Germinal center (tissue), 1 donor: Measurements from ENCODE around the gene FOXO1.
"Not testable (repeated sequence)": the region's sequence is repeated elsewhere in the genome, so short reads cannot be mapped to it uniquely, and the experiment has no call there.

Experiments used
- DNase-seq: peaks from one replicate; pipeline ENCODE4 v3.0.0; 2012; ENCODE audit warnings: mixed read lengths, low spot score

Gene FOXO1

GRCh38 chr13:40666045-40666932 is at the start of gene FOXO1:
TSS of gene FOXO1 (minus strand) at chr13:40666641. CDS start at chr13:40666212, 429 bp downstream.
- DNase-seq, result peak; percentile 100

GRCh38 chr13:40714433-40714832 is 48.0 kb upstream of the FOXO1 start:
- not testable (repeated sequence) for DNase-seq

GRCh38 chr13:40706439-40706838 is 40.0 kb upstream of the FOXO1 start:
- no peak for DNase-seq

GRCh38 chr13:40697711-40698110 is 31.3 kb upstream of the FOXO1 start:
- DNase-seq, result no peak

DNA sequence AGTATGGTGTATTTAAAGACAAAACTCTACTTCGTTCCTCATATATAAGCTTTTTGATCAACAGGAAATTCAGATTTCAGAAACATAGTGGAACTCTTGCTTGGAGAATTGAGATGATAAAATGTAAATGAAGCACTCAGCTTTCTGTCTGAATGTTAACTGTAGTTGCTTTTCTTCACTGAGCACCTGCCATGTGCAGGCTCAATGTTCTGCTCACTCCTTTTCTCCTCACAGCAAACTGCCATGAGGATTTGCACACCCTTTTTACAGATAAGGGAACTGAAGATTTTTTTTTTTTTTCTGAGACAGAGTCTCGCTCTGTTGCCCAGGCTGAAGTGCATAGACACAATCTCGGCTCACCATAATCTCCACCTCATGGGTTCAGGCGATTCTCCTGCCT is 28.0 kb upstream of the FOXO1 start:
- peak; percentile 46 for DNase-seq

DNA sequence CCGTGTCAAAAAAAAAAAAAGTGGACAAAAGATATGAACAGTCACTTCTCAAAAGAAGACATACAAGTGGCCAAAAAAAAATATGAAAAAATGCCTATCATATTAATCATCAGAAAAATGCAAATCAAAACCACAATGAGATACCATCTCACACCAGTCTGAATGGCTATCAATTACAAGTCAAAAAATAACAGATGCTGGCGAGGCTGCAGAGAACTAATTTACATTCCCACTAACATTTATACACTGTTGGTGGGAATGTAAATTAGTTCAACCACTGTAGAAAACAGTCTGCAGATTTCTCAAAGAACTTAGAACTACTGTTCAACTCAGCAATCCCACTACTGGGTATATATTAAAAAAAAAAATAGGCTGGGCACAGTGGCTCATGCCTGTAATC is 26.5 kb upstream of the FOXO1 start:
- no peak for DNase-seq

DNA sequence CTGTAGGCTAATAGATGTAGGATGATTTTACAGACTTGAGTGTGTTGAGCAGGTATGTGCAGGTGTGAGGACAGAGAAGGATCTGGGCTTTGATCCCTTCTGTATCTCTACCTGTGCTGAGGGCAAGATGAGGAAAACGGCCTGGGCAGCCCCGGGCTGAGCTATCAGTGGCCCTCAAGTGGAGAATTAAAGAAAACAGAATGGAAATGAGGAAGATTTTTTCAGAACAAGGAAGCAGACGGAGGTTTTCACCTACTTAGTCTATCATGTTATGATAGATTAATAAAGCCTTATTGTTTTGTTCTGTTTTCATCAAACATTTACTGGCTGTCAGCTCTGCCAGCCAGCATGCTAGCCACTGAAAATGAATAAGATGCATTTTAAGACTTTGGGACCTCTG is 22.3 kb upstream of the FOXO1 start:
- DNase-seq, result no peak

GRCh38 chr13:40682449-40683240 is 16.2 kb upstream of the FOXO1 start:
- DNase-seq, result no peak

DNA sequence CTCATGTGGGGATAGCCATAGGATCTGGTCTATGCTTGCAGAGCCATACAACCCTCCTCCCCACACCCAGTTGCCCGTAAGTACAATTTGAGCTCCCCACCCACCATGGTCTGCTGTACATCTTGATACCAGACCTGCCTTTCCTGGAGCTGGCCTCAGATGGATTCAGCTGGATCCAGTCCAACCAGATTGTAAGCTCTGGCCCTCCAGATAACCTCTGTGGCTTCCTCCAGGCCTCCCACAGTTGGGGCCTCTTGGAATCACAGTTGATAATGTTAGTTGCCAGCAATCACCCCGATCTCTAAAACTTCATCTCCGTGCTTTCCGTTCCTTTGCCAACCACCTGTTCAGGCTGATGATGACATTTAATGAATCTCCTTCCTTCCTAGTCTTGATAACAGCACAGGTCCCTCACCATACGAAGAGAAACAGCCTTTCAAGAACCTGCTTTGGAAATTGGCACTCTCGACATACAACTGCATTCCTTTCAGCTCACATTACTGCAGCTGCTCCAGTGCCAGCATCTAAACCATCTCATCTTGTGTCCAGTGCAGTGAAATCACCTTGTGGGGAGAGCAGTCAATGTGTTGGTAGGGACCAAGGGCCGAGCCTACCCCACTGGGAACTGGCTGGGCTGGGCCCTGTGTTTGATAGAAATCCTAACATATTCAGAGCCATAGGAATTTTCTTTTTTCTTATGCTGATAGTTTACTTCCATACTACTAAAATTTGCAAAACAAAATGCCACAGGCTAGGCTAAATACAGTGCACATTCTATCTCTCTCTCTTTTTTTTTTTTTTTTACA is 15.1 kb upstream of the FOXO1 start:
- no peak for DNase-seq

DNA sequence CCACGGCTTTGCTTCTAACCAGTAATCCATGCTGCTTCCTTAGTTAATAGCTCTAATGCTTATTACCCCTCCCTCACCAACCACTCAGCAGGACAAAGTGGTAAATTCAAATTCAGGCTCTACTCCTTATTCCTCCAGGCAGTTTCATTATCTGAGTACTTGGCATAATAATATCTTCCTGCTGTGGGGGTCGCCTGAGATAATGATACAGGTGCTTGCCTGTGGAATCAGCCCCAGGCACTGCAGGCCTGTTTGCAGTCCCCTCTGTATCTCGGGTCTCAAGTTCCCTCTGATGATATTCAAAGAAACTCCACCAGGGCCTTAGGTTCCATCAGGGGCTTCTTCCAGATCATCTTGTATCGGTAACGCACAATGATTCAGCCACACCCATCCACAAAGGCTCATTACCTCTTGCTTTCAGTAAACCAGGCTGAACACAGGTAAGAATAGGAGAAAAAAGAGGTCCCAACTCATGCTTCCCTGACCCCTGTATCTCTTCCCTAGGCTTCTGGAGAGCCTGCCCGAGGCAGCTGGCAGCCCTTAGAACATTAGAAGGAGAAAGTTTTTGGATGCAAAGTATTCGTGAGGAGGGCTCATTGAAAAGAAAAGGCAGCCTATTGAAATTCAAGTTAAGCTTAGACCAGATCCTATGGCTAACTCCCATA is 14.3 kb upstream of the FOXO1 start:
- no peak for DNase-seq

GRCh38 chr13:40679480-40679985 is 13.1 kb upstream of the FOXO1 start:
- no peak for DNase-seq

- DNase-seq, result no peak
Measured at GRCh38 chr13:40677064-40677463, 10.6 kb upstream of the FOXO1 start.

DNA sequence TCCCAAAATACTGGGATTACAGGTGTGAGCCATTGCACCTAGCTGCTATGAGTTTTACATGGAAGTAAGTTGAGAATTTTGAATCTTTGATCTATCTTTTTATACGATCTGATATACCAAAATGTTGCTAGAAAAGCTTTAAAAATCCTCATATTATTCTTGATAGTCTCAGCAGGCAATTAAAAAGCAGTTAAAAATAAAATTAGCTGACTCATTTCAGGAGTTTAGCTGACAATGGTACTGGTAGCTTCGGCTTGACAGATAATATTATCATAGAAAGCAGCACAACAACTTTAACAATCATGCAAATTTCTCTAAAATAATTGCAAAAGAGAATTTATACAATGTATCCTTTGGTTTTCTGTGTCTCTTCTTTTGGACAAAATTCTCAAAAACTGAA is 9.6 kb upstream of the FOXO1 start:
- DNase-seq, result no peak

DNA sequence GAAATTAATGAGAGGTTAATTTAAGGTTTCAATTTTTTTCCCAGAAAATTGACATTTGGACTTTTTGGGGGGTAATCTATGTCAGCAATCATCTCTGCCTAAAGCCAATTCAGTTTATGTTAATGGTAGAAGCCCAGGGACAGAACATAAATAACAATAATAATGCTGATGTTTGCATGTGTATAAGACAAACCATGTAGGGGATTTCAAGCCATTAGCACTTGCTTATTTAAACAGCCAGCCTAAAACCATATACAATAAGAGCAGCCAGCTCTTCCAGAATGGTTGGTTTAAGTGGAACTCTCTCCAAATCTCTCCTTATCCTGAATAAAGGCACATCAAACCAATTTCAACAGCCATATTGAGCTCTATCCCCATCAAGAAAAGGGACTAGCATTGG is 7.0 kb upstream of the FOXO1 start:
- no peak for DNase-seq

- DNase-seq, result no peak
Measured at GRCh38 chr13:40672765-40673397, 6.4 kb upstream of the FOXO1 start.

DNA sequence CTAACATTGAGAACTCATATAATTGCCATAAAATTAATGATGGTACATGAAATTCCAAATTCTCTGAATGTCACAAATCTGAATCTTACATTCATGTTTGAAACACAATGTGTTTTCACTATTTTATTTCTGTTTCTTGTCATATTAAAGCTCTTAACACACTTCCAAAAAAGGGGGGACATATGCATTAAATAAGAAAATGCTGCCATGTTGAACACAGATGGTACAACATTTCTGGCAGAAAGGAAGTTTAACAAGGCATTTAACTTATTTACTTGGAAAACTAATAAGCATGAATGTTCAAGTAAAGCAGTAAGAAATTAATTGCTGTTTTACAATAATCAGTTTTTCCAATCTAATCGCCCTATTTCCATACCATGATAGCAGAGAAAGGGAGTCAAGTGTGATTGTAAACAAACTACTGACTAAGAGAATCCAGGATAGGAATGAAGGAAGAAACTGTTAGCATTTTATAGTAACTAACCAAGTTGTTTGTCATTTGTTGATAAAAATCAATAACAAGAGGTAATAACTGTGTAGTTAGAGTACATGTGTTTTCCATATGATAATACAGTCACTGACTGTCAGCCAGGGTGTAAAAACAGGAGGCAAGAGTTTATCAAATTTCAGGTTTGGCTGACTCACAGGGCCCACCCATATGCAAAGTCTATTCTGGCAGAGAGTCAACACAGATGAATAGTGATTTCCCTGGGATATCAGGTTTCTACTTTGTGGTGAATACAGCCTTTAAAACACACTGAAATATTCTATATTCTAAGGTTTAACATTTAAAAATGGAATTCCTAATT is 5.7 kb upstream of the FOXO1 start:
- no peak for DNase-seq

GRCh38 chr13:40670307-40670706 is 3.9 kb upstream of the FOXO1 start:
- no peak for DNase-seq

DNA sequence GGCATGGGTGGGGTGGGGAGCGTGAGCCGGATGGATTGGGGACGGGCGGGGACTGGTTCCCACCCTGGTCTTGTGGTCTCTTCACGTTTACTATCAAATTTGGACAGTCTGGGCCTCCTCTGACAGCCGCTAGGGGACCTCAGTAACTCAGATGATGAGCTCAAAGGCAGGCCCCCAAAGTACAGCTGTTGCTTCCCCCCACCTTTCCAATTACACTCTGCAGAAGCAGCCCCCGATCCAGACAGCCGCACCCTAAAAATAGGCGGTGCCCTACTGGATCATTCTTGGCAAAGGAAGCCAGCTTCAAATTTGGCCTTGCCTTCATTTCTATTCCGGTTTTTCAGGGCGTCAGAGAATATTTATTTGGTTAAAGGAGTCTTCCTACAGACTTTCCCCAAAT is 1.9 kb upstream of the FOXO1 start:
- DNase-seq, result peak; percentile 82

- peak; percentile 43 for DNase-seq
Measured at GRCh38 chr13:40667622-40667978, 1.2 kb upstream of the FOXO1 start.

GRCh38 chr13:40666933-40667621 is 636 bp upstream of the FOXO1 start:
- peak; percentile 81 for DNase-seq
